DND-41 (cell line): ENCODE results near the gene GOLGA6A.

ENCODE experiments used
- CTCF ChIP-seq: IDR thresholded peaks from 2 replicates; pipeline ENCODE4 v1.5.1; 2012; ENCODE audit warnings: borderline replicate concordance, low read length, moderate library complexity, mild to moderate bottlenecking; ENCODE audit not compliant: poor library complexity, severe bottlenecking; ENCODE audit errors: extremely low read depth
- EZH2 ChIP-seq: IDR thresholded peaks from 3 replicates; pipeline ENCODE4 v1.6.1; 2012; ENCODE audit warnings: borderline replicate concordance, low read depth, mild to moderate bottlenecking, moderate library complexity, low read length, inconsistent platforms; ENCODE audit not compliant: severe bottlenecking

- TF ChIP-seq CTCF (no peak), EZH2 (no peak)
Observed at GRCh38 chr15:74121858-74122257, 39.5 kb upstream of the GOLGA6A start.
